Measurements from ENCODE around the gene PPARA.

The PPARA gene

GRCh38 chr22:46153930-46154329 is 3.6 kb downstream of the PPARA start:
- Histone ChIP-seq H3K27me3 (replicated peaks; ENCODE audit: insufficient read depth, low read length) (peaks cover 1% of the 10 kb centered on the region; the same call in 1 of the 2 replicates), H3K36me3 (replicated peaks; ENCODE audit: insufficient read depth, low read length) (no peaks in the 10 kb centered on the region), H4K20me1 (ENCODE audit: insufficient read depth, low read length) (no peaks in the 10 kb centered on the region), H3K4me3 (ENCODE audit: low read length) (no peak overlapping the region), H3K4me2 (ENCODE audit: low read depth, low read length) (no peak overlapping the region), H3K9me2 (replicated peaks; ENCODE audit: insufficient read depth, low read length) (no peaks in the 10 kb centered on the region), H3K27ac (ENCODE audit: low read length) (no peak overlapping the region), H2AFZ (ENCODE audit: low read length) (no peak overlapping the region), H3K79me2 (ENCODE audit: low read length) (peaks cover 8% of the 10 kb centered on the region), H3K9me3 (replicated peaks; ENCODE audit: insufficient read depth, low read length) (no peaks in the 10 kb centered on the region), H3K4me1 (ENCODE audit: low read length) (peaks cover 5% of the 10 kb centered on the region), H3K9ac (ENCODE audit: low read length) (no peak overlapping the region), H3F3A (ENCODE audit: insufficient read depth, low read length) (peaks cover 8% of the 10 kb centered on the region; the same call in 1 of the 2 replicates)
- DNase-seq, result no peak
- TF ChIP-seq EZH2phosphoT487 (IDR thresholded peaks at IDR 0.05; ENCODE audit: low read length) (no peak), EZH2 (optimal IDR thresholded peaks at IDR 0.05; ENCODE audit: low read depth, low read length) (no peak), CTCF (IDR thresholded peaks at IDR 0.05; ENCODE audit: low read length) (no peak)

GRCh38 chr22:46156031-46156430 is 5.7 kb downstream of the PPARA start:
- H3K79me2 ChIP-seq (ENCODE audit: low read length), result peaks cover 7% of the 10 kb centered on the region
- H3K9me2 ChIP-seq (replicated peaks; ENCODE audit: insufficient read depth, low read length), result no peaks in the 10 kb centered on the region
- H3F3A ChIP-seq (ENCODE audit: insufficient read depth, low read length), result peaks cover 3% of the 10 kb centered on the region; the same call in 1 of the 2 replicates
- no peak overlapping the region for H3K27ac ChIP-seq (ENCODE audit: low read length)
- no peaks in the 10 kb centered on the region for H4K20me1 ChIP-seq (ENCODE audit: insufficient read depth, low read length)
- no peak for DNase-seq
- no peaks in the 10 kb centered on the region for H3K4me1 ChIP-seq (ENCODE audit: low read length)
- H3K4me3 ChIP-seq (ENCODE audit: low read length), result no peak overlapping the region
- no peak overlapping the region for H2AFZ ChIP-seq (ENCODE audit: low read length)
- H3K9me3 ChIP-seq (replicated peaks; ENCODE audit: insufficient read depth, low read length), result no peaks in the 10 kb centered on the region
- TF ChIP-seq EZH2 (optimal IDR thresholded peaks at IDR 0.05; ENCODE audit: low read depth, low read length) (no peak), CTCF (IDR thresholded peaks at IDR 0.05; ENCODE audit: low read length) (no peak), EZH2phosphoT487 (IDR thresholded peaks at IDR 0.05; ENCODE audit: low read length) (no peak)
- no peaks in the 10 kb centered on the region for H3K27me3 ChIP-seq (replicated peaks; ENCODE audit: insufficient read depth, low read length)
- no peak overlapping the region for H3K4me2 ChIP-seq (ENCODE audit: low read depth, low read length)
- H3K36me3 ChIP-seq (replicated peaks; ENCODE audit: insufficient read depth, low read length), result no peaks in the 10 kb centered on the region
- no peak overlapping the region for H3K9ac ChIP-seq (ENCODE audit: low read length)

- Histone ChIP-seq H3K9me3 (replicated peaks; ENCODE audit: insufficient read depth, low read length) (no peaks in the 10 kb centered on the region), H3K27ac (ENCODE audit: low read length) (no peak overlapping the region), H4K20me1 (ENCODE audit: insufficient read depth, low read length) (no peaks in the 10 kb centered on the region), H3K27me3 (replicated peaks; ENCODE audit: insufficient read depth, low read length) (no peaks in the 10 kb centered on the region), H3K4me1 (ENCODE audit: low read length) (no peaks in the 10 kb centered on the region), H2AFZ (ENCODE audit: low read length) (no peak overlapping the region), H3K79me2 (ENCODE audit: low read length) (no peaks in the 10 kb centered on the region; the same call in 1 of the 2 replicates), H3F3A (ENCODE audit: insufficient read depth, low read length) (no peaks in the 10 kb centered on the region), H3K36me3 (replicated peaks; ENCODE audit: insufficient read depth, low read length) (no peaks in the 10 kb centered on the region), H3K4me2 (ENCODE audit: low read depth, low read length) (no peak overlapping the region), H3K4me3 (ENCODE audit: low read length) (no peak overlapping the region), H3K9ac (ENCODE audit: low read length) (no peak overlapping the region), H3K9me2 (replicated peaks; ENCODE audit: insufficient read depth, low read length) (no peaks in the 10 kb centered on the region)
- TF ChIP-seq CTCF (IDR thresholded peaks at IDR 0.05; ENCODE audit: low read length) (no peak), EZH2 (optimal IDR thresholded peaks at IDR 0.05; ENCODE audit: low read depth, low read length) (no peak), EZH2phosphoT487 (IDR thresholded peaks at IDR 0.05; ENCODE audit: low read length) (no peak)
- no peak for DNase-seq
Measured at GRCh38 chr22:46158283-46158682, 8.0 kb downstream of the PPARA start.

Data from MM.1S (cell line).